Measurements from ENCODE around the gene ENOX2. TPM values are rescaled to one million over a fixed set of nuclear protein-coding genes. Genes with fewer than 3 reads are reported as not detected.

Gene ENOX2
- total and polyA plus RNA-seq, 8 donors: 1.1 to 6.4 (median 4.7) TPM

DNA sequence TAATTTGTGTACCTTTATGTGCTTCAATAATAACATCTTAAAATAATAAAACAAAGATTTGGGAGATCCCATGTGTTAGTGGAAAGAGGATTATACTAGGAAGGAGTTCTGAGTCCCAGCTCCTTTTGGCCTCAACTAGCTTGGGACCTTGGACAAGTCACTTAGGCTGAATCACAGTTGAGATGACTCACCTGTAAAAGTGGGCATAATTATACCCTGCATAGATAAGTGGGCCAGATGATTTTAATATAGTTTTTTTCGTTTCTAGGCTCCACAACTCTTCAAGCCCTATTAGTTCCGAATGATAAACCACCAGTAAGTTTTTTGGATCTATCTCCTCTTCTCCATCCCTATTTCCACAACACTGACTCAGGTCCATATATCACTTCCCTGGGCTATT lies 131.8 kb downstream of the ENOX2 start:
- TF ChIP-seq, protein P1, sequence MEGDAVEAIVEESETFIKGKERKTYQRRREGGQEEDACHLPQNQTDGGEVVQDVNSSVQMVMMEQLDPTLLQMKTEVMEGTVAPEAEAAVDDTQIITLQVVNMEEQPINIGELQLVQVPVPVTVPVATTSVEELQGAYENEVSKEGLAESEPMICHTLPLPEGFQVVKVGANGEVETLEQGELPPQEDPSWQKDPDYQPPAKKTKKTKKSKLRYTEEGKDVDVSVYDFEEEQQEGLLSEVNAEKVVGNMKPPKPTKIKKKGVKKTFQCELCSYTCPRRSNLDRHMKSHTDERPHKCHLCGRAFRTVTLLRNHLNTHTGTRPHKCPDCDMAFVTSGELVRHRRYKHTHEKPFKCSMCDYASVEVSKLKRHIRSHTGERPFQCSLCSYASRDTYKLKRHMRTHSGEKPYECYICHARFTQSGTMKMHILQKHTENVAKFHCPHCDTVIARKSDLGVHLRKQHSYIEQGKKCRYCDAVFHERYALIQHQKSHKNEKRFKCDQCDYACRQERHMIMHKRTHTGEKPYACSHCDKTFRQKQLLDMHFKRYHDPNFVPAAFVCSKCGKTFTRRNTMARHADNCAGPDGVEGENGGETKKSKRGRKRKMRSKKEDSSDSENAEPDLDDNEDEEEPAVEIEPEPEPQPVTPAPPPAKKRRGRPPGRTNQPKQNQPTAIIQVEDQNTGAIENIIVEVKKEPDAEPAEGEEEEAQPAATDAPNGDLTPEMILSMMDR (IDR thresholded peaks at IDR 0.05): no peak
- DNase-seq (no peak), ATAC-seq (no peak), FAIRE-seq (no peak)
- H3K27ac ChIP-seq: no peak overlapping the region
- 43 to 84% methylated on average over 2 of the region's 2 CpGs for WGBS, 2 donors
- no peaks in the 10 kb centered on the region for H3K4me1 ChIP-seq
- no peaks in the 10 kb centered on the region for H3K9me3 ChIP-seq
- intact Hi-C loops (cut with DNase I): no loop called here
- H3K4me3 ChIP-seq: no peak overlapping the region
- H3K27me3 ChIP-seq: no peaks in the 10 kb centered on the region
- no peaks in the 10 kb centered on the region for H3K36me3 ChIP-seq

DNA sequence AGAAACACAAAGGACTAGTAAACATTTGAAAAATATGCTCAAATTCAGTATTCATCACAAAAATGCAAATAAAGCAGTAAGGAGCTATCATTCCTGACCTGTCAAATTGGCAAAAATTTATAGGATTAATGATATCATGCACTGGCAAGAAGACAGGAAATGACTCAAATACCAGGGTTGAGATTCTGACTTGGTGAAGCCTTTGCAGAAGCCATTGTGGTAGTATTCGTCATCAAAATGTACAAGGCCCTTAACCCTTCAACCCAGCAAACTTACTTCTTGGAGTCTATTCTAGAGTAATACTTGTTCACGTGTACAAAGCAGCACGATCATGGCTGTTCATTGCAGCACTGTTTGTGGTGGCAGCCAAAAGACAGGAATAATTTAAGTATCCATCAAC lies 132.4 kb downstream of the ENOX2 start:
- no peaks in the 10 kb centered on the region for H3K9me3 ChIP-seq
- ATAC-seq (no peak), DNase-seq (no peak), FAIRE-seq (no peak)
- TF ChIP-seq, protein P1 (IDR thresholded peaks at IDR 0.05): no peak
- H3K4me3 ChIP-seq: no peak overlapping the region
- H3K4me1 ChIP-seq: no peaks in the 10 kb centered on the region
- intact Hi-C loops (cut with DNase I): no loop called here
- no peak overlapping the region for H3K27ac ChIP-seq
- 64 to 85% methylated on average over 3 of the region's 3 CpGs for WGBS, 2 donors
- no peaks in the 10 kb centered on the region for H3K27me3 ChIP-seq
- no peaks in the 10 kb centered on the region for H3K36me3 ChIP-seq

DNA sequence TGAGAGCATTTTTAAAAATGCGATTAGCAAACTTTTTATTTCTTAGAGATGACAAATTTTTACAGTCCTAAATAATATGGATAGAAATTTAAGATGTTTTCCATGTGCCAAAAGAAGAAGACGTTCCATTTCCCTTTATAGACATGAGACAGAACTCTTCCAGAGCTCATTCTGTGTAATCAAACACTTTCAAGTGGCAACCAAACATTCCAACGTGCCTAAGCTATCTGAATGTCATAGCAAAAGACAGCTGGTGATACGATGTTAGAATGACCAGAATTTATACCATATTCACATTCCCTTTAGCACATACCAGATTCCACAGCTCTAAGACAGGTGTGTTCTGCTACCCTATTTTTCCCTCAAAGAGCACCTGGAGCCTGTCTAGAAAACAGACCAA lies 133.2 kb downstream of the ENOX2 start:
- Histone ChIP-seq H3K27ac (no peak overlapping the region), H3K4me3 (no peak overlapping the region), H3K4me1 (no peaks in the 10 kb centered on the region), H3K36me3 (no peaks in the 10 kb centered on the region), H3K9me3 (no peaks in the 10 kb centered on the region), H3K27me3 (no peaks in the 10 kb centered on the region)
- TF ChIP-seq, protein P1 (IDR thresholded peaks at IDR 0.05): no peak
- DNase-seq (no peak), ATAC-seq (no peak), FAIRE-seq (no peak)
- intact Hi-C loops (cut with DNase I): no loop called here
- WGBS, 2 donors: 52 to 70% methylated on average over 4 of the region's 4 CpGs

DNA sequence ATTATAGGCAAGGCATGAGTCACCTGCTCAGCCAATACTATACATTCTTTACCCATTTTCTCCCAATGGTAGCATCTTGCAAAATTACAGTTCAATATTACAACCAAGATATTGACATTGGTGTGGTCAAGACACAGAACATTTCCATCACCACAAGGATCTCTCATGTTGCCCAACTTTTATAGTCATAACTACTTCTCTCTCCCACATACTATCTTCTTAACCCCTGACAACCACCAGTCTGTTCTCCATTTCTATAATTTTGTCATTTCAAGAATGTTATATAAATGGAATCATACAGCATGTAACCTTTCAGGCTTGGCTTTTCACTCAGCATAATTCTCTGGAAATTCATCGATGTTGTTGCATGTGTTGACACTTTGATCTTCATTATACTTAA lies 144.9 kb downstream of the ENOX2 start:
- ATAC-seq (no peak), FAIRE-seq (no peak), DNase-seq (no peak)
- H3K36me3 ChIP-seq: no peaks in the 10 kb centered on the region
- no peaks in the 10 kb centered on the region for H3K9me3 ChIP-seq
- no peak overlapping the region for H3K27ac ChIP-seq
- WGBS, 2 donors: 83 to 98% methylated on average over 1 of the region's 1 CpG
- TF ChIP-seq, protein P1 (IDR thresholded peaks at IDR 0.05): no peak
- H3K27me3 ChIP-seq: peaks cover 0 to 4% (median 0%) of the 10 kb centered on the region in 4 donors
- no peak overlapping the region for H3K4me3 ChIP-seq
- intact Hi-C loops (cut with DNase I): no loop called here
- no peaks in the 10 kb centered on the region for H3K4me1 ChIP-seq

DNA sequence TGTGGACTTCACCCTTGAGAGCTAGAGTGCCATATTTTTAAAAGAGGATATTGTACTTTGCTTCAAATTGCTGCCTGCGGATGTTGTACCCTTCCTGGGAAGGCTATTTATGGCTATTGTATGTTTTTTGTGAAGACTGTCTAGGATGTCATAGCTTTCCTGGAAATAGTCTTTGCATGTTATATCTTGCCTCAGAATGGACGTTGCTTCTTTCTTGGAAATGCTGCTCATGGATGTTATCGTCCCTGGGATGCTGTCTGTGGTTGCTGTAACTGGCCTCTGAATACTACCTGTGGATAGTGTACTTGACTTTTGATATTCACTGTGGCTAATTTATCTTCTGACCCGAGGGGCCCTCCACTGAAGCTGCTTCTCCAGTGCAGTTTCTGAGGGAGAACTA lies 146.8 kb downstream of the ENOX2 start:
- no peak for FAIRE-seq

More for the DNA sequence above, 146.8 kb downstream of the ENOX2 start:
- intact Hi-C loops (cut with DNase I): no loop called here
- DNase-seq (no peak), ATAC-seq (no peak)
- TF ChIP-seq, protein P1 (IDR thresholded peaks at IDR 0.05): no peak
- Histone ChIP-seq H3K4me1 (no peaks in the 10 kb centered on the region), H3K27me3 (peaks cover 0 to 4% (median 0%) of the 10 kb centered on the region in 4 donors), H3K36me3 (no peaks in the 10 kb centered on the region), H3K4me3 (no peak overlapping the region), H3K27ac (no peak overlapping the region), H3K9me3 (no peaks in the 10 kb centered on the region)
- WGBS, 2 donors: 57 to 80% methylated on average over 4 of the region's 4 CpGs

Measured in pancreas (tissue), 10 donors.